Retina (tissue), 1 donor: ENCODE results near the gene CDH22.

Experiments used
- DNase-seq: peaks from one replicate; pipeline ENCODE4 v3.0.0-alpha.2; 2016

Gene CDH22

DNA sequence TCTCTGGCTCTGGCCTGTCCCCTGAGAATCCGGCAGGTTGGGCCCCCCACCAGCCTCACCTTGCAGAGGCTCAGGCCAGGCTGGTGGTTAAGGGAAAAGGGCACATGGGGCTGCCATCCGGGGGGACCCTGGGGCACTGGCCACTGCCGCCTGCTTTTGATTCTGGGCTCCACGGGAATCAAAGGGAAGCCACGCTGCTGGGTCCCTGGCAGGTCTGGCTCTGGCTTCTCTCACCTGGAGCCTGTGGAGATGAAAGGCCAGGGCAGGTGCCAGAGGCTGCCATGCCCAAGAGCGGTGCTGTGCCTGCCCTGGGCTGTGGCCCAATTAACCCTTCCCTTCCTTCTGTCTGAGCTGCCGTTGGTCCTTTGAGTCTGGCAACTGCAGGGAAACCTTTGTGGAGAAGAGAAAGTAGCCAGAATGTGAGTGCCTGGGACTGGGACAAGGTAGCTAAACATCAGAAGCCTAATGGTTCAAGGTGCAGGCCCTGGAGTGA, 9.4 kb upstream of the CDH22 start:
- DNase-seq, result no peak

DNA sequence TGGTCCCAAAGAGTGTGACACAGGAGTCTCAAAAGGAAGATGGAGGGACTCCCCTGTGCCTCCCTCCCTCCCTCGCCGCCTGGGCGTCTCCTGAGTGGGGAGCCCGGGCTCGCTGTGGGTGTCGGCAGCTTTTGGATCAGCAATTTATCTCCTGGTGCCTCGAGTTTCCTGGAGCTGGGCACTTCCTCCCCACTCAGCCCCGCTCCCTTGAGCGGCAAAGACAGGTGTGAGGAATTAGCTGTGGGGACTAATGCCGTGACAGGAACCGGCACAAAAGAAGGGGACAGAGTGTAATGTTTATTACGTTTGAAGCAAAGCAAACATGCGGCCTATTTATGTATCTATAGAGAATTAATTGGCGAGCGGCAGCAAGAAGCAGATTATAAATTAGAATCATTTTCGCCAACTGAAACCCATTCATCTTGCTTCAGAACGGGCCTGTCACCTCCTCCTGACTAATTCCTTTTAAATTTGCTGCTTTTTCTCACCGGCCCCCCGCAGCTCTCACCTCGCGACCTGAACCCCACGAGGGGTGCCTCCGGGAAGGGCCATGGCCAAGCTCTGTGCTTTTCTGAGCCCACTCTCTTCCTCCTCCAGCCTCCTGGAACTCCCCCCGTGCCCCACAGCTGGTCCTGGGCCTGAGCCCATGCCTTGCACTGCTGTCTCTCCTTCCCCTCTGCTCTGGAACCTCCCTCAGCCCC, 8.8 kb upstream of the CDH22 start:
- DNase-seq, result no peak

DNA sequence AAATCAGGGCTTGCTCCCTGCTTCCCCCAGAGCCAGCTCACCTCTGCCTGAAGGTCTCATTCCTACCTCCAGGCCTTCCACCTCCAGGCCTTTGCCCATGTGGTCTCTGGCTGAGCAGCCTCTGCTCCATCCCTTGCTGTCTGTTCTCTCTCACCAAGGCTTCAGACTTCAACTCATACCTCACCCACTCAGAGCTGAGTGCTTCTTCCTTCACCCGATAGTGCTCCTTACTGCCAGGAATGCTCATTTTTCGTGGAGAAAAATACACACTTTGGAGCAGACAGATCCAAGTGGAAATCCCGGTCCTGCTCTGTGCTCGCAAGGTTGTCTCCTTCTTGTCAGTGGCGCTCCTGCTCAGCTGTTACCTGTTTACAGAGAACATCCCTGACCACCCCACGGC, 7.0 kb upstream of the CDH22 start:
- no peak for DNase-seq

DNA sequence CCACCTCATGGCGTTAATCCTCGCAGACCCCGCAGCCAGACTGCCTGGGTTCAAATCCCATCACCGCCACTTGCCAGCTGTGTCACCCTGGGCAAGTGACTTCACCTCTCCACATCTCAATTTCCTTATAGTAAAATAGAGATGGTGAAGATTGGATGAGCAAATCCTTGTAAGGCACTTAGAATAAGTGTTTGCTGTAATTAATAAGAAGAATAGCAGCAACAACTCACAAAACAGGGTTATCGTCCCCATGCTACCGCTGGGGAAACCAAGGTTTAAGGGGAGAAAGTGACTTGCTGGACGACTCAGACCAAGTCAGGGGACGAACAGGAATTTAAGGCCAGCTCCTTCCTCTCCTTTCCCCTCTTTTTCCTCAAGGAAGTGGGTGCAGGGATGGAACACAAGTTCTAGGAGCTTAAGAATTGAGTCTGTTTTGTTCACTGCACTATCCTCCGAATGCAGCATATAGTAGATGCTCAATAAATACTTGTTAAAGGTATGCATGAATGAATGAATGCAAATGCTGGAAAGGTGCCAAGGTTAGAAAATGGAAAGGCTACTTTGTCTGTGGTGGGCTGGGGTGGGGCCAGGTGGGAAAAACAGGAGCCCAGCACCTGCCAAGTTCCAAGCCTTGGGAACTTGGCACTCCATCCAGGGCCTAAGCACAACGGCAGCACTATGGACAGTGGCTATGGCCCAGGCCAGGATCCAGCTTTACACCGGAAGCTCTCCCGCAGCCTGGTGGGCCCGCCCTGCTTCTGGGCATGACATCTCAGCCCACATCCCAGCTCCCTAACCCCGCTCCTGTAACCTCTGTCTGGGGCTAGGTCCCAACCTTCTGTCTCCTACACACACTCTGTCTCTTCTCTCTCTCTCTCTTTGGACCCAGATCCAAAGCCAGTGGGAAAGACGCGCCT, 4.9 kb upstream of the CDH22 start:
- no peak for DNase-seq

DNA sequence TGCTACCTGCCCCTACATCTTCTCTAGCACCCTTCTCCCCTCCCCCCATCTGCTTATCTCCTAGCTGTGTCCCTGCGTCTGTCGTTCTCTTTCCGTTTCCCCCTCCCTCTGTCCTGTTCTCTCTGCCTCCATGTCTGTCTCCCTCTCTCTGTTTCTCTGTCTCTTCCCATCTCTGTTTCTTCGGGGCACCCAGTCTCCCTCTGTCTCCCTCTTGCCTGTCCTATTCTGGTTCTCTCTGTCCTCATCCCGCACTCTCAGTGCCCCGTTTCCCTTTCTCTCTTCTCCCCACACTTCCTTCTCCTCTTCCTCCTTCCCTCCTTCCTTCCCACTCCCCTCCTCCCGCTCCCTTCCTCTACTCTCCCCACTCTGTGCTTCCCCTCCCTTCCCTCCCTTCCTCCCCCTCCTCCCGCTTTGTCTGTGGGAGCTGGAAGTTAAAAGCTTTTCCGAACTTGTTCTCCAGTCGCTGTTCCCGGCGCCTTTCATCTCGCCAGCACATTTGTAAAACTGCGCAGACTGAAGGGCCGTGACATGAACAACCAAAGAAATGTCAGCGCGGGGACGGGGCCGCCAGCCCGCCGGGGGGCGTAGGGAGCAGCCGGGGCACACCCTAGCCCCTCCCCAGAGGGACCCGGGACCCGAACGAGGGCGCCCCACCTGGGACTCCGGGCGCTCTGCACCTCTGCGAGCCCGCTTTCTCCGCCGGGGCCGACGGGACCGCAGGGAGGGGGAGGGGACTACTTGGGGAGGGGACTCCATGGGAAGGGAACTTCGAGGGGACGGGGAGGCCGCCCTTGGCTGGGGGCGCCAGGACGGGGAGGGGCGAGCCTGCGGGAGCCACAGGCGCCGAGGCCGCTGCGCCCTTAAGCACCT, 4.0 kb upstream of the CDH22 start:
- peak; percentile 32 for DNase-seq

DNA sequence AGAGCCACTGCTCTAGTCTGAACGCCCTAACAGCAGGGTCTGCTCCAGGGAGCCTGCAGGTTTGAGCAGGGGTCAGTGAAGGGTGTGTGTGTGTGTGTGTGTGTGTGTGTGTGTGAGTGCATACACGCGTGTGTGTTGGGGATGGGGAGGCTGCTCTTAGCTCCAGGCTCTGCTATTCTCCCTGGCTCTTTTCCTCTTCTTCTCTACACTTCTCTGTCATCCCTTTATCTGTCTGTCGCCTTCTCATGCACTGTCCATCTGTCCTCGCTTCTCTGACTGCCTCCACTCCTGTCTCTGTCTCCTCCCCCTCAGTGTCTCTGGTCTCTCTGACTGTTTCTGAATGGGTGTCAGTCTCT, 3.4 kb upstream of the CDH22 start:
- peak; percentile 32 for DNase-seq

DNA sequence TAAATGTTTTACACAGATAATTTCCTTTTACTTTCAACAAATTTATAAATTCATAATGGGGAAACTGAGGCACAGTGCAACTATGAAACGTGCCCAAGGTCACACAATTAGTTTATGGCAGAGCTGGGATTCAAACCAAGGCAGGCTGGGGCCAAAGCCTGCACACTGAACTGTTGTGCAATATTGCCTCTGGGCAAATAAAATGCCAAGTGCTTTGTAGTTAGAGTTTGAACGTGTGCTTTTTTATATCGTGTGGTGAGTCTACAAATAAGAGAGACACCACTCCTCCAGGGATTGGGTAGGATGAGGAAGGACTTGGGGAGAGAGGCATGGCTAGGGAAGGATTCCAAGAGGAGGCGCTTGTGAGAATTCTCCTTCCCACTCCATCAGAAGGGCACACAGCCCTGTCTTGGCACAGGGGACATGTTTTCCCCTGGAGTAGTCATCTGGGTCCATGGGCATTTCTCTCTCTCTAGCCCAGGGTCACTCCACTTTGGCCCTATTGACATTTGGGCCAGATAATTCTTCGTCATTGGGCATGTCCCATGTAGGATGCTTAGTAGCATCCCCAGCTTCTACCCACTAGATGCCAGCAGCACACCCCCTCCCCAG, 2.8 kb upstream of the CDH22 start:
- DNase-seq, result peak; percentile 13

DNA sequence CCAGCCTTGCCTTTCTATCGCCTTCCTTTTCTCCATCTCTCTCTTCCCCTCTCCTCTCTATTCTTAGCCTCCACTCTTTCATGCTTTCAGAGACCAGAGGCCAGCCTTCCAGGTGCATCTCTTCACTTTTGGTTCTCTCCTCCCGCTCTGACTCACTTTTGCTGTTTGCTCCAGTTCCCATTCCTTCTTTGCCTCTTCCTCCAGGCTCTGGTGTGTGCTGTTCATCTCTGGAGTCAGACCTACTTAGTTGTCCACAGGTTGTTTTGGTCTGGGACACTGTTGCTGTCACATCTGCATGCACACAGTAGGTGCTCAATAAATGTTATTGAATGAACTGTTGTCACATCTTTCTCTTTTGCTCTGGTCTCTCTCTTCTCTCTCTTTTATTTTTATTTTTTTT, 1.6 kb upstream of the CDH22 start:
- DNase-seq, result no peak

DNA sequence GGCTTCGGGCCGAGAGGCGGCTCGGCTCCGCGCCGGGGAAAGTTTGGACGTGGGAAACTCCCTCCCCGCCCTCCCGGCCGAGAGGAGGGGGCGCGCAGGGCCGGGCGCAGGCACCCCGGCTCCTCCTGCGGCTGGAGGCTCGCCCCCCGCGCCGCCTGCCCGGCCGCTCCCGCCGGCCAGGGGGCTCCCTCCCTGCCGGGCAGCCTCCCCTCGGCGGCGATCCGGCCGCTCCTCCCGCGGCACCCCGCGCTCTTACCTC, 370 bp downstream of the CDH22 start:
- DNase-seq, result no peak

DNA sequence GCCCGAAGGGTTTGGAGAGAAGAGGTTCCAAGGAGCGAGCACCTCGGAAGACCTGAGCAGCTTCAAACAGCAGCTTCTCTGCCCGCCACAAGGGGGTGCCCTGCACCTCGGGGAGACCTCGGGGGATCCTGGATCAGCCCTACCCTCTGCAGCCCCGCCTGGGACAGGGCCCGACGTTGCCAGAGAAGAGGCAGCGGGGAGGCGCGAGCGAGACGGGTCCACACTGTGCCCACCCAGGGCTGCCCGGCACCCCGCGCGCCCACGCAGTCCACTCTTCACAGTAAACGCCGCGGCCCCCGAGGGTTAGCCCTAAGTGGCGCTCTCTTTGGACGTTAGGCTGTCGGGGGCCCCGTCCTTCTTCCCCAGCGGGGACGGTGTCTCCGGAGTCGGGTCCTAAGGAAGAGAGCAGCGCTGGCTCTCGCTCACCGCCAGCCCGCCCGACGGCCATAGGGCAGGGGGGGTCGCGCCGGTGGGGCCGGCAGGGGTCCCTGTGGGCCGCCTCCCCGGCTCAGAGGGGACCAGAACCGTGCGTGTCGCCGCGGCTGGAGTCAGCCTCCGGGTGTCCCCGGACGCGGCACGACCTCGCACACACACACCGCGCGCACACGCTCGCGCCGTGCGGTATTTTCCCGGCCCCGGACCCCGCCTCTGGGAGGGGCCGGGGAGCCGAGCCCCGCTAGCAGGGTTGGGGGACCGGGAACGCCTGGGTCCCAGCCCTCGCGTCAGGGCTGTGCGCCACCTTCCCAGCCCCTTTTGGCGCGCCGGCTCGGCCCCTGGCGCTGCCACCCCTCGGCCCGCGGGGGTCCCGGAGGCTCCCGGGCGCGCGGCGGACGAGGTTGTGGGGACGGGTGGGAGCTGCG, 929 bp downstream of the CDH22 start:
- peak; percentile 64 for DNase-seq

DNA sequence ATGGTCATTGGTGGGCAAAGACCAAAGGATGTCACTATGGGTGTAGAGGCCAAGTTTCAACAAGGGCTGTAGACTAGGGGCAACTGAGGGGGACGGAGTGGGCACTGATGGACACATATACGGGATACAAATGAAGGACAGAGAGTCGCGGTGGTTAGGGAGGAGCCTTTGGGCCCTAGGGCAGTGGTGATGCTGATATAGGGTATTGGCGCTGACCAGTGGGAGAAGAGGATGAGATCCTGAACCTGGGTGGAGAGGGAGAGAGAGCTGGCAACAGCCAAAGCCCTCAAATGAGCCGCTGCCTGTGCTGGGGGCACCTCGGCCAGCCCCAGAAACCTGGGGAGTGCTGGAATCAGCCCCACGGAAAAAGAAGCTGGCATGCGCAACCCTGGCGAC, 1.6 kb downstream of the CDH22 start:
- DNase-seq, result no peak

DNA sequence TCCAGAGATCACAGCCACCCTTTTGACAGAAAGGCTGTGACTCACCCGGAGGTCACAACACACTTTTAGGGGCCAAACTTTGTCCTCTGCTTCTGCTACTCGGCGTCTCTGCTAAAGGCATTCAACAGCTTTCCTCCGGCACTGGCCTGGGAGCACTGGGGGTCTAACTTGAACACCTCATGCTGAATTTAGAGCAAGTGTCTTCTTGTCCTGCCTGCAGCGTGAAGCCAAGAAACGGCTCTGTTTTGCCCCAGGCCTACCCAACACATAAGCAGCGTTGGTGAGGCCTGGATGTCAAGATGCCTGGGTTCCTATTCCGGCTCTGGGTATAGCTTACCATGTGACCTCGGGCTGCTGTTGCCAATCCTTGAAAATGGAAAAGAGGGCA, 2.3 kb downstream of the CDH22 start:
- no peak for DNase-seq

DNA sequence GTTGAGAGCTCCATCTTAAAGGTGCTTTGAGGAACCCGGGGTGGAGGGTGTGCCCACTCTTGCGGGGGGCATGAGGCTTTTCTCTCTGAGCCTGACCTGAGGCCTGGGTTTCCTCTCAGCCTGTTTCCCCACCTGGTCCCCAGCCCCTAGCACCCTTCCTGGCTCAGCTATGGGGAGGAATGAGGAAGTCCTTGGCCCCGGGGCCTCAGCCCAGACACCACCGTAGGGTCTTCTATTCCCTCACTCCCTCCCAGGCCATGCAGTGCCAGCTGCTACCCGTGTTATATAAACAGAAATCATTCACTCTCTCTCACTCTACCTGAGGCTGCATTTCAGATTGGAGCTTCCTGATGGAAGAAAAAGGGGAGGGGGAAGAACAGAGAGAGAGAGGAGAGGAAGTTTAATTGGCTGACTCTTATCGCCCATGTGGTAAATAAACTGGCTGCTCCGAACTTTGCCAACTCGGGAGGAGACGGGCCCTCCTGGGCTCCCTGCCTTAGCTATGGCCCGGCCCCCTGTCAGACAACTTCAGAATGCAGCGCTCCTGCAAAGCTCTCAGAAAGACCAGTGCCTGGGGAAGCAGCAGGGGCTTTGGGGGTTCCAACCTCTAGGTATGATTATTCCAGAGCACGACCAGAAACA, 2.8 kb downstream of the CDH22 start:
- no peak for DNase-seq

DNA sequence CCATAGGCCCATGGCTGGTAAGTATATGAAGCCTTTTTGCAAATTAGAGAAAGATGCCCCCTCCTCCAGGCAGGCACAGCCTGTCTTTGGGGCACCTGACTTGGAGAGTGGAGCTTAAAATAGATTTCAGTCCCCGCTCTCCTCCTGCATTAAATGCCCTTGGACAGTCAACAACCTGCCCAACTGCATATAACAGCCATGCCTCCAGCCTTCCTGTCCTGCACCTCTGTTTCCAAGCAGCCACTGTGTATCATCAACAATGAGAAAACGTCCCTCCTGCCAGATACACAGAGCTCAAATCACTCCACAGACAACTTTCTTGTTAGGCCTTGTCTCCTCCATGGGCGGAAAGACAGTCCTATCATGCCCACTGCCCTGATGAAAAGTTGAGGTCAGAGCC, 3.4 kb downstream of the CDH22 start:
- no peak for DNase-seq

DNA sequence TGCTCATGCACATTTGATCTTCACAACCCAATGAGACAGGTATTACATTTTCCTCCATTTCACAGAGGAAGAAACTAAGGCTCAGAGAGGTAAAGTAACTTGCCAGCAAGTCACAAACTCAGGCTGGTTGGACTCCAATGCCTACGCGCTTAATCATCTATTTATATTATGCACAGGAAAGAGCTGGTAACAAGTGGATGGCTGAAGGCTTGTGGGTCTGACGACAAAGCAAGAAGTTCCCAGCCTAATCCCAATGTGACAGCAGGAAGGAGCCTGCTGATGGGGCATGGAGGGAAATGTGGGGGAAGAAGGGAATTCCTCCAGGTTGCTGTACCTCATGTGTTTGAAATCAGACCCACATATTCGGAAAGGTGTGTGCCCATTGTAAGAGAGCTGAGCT, 3.9 kb downstream of the CDH22 start:
- no peak for DNase-seq

DNA sequence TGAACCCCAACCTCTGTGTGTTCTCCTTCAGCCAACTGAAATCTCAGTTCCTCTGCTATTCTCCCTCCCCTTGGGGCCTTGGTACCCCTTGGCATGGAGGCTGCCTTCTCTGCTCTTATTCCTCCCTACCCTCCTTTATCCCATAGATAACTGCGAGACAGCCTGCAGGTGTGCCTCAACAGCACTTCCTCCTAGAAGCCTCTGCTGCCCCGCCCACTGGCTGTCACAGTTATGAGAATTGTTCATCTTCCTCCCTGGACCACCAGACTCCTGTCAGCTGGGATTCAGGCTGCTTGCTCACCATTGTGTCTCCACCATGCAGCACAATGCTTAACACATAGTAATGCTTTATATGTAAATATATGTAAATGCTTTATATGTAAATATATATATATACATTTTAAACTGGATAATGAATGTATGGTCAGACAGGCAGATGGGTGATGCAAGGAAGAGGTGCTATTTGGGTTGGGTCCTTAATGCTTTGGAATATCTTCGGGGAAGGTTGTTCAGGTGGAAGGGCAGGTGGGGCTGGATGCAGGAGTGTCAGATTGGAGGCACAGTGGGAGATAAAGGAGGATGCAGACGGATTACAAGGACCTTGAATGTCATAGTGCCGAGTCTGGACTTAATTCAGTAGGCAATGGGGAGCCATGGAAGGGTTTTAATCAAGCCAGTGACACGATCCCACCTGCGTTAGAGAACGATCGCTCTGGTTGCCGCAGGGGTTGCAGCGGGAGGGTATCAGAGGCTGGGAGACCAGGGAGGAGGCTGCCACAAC, 4.9 kb downstream of the CDH22 start:
- no peak for DNase-seq

DNA sequence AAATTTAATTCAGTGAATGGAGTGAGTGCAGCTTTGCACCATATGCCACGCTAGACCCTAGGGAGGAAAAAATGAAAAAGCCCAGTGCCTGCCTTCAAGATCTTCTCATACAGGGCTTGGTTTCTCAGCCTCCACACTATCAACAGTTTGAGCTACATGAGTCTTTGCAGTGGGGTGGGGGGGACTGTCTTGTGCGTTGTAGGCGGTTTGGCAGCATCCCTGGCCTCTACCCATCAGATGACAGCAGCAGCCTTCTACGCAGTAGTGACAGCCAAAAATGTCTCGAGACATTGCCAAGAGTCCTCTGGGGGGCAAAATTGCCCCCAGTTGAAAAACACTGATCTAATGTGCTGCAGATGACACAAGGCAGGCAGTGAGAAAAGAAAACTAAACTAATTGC, 6.2 kb downstream of the CDH22 start:
- DNase-seq, result no peak

DNA sequence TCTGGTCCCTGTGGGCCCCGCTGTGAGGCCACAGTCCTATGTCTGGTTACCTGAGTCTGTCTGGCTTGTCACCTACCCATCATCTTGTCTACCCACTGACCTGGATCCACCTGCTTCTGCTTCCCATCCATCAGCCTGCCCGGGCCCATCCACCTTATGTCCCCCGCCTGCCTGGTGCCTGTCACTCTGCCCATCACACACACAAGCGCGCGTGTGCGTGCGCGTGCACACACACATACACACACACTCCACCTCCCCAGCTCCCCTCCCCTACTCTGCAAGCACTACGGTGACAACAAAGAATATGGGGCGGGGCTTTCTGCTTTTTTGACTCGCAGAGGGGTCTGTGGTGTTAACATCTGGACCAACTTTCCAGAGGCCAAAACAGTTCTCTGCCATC, 8.0 kb downstream of the CDH22 start:
- no peak for DNase-seq

DNA sequence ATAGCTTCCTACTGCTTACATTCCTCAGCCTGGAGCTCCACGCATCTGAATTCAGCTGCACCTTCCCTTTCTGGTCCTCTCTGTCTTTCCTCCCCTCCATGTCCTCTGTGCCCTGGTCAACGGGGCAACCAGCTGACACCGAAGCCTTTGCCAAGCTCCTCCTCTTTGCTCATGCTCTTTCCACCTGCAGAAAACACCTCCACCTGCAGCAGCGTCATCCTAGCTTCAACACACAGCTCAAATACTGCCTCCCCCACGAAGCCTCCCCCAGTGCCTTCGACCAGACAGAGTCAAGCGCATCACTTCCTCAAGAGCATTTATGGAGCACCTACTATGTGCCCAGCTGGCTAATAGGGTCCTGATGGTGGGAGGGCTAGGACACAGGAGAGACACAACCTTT, 9.2 kb downstream of the CDH22 start:
- DNase-seq, result no peak

DNA sequence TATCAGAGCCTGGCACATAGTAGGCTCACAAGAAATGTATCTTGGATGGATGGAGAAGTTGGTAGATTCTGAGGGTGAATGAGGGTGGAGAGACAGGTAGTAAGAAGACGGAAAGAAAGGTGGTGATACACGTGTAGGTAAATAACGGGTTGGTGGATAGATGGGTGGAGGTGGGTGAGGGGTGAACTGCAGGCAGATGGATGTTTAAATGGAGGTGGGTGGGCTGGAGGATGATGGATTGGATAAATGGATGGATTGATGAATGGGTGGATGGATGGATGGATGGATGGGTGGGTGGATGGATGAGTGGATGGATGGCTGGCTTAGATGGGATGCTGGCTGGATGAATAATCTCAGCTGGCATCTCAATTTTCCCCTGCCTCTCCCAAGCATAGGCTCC, 9.9 kb downstream of the CDH22 start:
- DNase-seq, result no peak
